GM21526 (cell line): Measurements from ENCODE around the gene ALDH1L1.

ENCODE experiments used
- ATAC-seq: cut with Tn5 transposase; IDR thresholded peaks from one replicate; pipeline ENCODE4 v1.9.1; 2021; ENCODE audit warnings: moderate library complexity; ENCODE audit not compliant: unreplicated experiment, low FRiP score

Gene ALDH1L1

DNA sequence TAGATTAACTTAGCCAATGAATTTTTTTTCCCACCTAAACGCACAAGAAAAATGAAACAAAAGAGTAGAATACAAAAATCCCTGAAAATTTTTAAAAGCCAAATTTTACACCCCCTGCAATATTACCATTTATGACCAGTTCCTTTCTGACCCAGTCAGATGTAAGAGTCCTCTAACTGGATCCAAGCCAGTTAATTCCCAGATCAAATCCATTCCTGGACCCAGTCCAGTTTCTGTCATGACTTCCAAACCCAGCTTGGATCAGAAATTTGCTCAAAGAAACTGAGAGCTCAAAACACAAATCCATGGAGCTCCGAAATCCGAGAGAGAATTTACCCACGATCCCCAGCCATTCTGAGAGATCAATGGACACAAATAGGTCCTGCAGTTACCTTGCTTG lies 17.0 kb upstream of the ALDH1L1 start:
- ATAC-seq = no peak

- no peak for ATAC-seq
These were observed 14.4 kb upstream of the ALDH1L1 start for GRCh38 chr3:126194713-126195305.

GRCh38 chr3:126191246-126191645 lies 10.9 kb upstream of the ALDH1L1 start:
- ATAC-seq = no peak

DNA sequence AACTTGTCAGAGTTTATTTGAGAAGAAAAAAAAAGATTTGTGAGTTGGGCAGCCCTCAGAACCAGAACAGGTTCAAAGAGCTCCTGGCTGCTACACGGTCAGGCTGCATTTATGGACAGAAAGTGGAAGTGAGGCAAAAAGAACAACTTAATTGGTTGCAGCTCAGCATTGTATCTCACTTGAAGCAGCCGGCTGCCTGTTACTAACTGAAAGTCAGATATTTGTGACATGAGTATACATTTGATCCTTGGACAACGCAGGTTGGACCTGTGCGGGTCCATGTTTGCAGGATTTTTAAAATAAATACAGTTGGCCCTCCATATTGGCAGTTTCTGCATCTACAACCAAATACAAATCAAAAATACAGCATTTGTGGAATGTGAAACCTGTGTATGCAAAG lies 7.5 kb upstream of the ALDH1L1 start:
- ATAC-seq = no peak

GRCh38 chr3:126186749-126187148 lies 6.4 kb upstream of the ALDH1L1 start:
- ATAC-seq = no peak

DNA sequence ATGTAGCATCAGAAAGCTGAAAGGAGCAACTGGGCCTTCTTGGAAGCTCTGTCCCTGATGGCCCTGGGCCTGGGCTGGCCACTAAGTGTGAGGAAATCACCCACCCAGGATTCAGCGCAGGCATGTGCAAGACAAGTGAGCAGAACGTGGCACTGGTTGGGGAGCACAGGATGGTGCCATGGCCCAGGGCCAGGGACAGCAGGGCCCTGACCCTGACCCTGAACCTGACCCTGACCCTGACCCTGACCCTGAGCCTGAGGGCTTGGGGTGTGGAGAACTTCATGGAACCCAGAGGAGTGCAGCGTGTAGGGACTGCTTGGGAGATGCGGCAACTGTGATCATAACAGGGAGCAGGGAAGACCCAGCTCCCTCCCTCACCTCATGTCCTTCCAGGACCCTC lies 5.9 kb upstream of the ALDH1L1 start:
- ATAC-seq = no peak

DNA sequence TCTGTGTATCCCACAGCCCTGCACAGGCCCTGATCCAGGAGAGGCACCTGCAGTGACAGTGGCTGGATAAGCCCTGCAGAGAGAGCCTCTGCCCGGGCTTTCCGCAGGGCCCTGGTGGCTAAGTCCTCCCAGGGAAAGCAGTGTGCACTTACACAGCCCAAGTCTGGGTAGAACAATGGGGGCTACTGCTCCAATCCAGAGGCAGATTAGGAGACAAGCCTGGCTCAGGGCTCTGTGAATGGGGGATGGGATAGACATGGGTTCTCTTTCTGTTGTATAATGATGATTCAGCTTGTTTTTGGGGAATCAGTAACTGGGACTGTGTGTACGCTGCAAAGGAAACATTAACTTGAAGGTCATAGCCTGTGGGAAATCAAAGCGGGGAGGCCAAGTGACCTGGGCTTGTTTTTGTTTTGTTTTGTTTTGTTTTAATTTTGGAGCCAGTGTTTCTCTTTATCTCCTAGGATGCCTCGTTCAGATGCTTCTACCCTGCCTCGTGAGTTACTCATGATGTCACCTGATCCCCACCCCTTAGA lies 4.1 kb upstream of the ALDH1L1 start:
- no peak for ATAC-seq

GRCh38 chr3:126181398-126181725 lies 976 bp upstream of the ALDH1L1 start:
- ATAC-seq = no peak

DNA sequence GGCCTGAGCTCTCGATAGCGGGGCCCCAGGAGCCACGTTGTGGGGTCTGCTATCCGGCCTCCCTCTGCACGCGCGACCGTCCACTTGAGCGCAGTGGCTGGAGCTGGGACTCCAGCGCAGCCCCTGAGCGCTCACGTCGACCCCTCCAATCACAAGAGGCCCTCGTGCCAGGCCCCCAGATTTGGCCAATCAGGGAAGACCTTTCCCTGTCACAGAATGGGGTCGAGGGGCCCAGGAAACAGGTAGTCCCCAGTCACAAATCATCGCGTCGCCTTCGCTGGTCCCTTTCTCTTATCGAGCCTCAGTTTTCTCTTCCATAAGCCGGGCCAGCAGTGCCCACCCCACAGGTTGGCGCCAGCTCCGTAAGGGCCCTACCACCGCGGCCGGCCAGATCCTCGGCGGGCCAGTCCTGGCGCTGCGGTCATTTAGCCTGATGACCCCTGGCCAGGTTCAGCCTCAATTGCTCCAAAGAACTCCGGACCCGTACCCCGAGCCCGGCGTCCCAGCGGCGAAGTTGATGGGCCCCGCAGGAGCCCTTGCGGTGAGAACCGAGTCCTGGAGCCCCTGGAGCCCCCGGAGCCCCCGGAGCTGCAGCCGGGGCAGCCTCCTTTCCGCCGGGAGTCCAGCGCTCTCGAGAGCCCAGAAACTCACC lies 435 bp downstream of the ALDH1L1 start:
- no peak for ATAC-seq

GRCh38 chr3:126170073-126170777 lies 10.2 kb downstream of the ALDH1L1 start:
- ATAC-seq = no peak

DNA sequence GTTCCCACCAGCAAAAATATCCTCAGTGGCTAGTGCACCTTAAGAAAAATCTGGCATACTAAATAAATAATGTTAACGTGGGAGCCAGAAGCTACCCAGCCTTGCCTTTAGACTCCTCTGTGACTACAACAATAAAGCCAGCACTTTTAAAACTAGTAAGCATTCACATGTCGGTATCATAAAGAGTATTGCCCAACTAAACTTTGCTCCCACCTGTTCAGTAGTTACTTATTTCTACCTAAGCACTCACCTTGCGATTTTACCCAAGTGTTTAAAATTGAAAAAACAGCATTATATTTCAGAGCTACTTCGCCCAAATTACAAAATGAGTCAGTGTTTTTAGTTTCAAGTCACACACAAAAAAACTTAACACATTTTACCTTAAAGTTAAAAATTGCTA lies 12.8 kb downstream of the ALDH1L1 start:
- ATAC-seq = no peak

- ATAC-seq = no peak
These were observed 14.4 kb downstream of the ALDH1L1 start for GRCh38 chr3:126166009-126166408.

DNA sequence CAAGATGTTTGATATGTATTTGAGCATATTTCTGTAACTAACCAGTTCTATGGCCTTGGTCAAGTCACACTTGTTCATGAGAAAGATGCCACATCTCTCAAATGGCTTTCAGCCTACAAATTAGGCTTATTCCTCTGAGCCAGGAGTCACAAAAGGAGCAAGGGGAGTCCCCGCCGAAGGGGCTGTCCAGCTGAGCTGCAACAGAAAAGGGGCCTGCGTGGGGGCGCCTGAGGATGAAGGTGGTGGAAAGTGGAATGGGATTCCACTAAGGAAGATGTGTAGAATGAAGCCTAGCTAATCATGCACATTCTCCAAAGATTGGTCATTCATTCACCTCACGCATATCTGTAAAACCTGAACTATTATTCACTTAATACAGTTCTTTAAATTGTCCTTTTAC lies 19.1 kb downstream of the ALDH1L1 start:
- no peak for ATAC-seq

- no peak for ATAC-seq
These were observed 19.9 kb downstream of the ALDH1L1 start for GRCh38 chr3:126160243-126161210.

DNA sequence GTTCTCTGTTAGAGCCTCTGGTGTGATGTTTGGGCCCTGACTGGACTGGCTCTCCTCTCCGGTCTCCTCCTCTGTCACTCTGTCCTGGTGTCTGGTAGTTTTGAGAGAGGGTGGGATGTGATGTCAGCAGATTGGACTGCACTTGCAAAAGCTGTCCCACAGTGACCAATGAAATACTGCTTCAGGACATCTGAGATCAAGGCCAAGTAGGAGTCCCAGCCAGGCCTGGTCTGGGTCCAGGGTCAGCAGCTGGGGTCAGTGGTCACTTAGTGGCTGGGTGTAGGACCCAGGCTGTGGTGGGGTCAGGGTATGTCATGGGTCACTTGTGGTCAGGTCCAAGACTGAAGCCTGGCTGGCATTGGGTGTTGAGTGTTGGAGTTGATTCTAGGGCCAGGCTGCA lies 20.9 kb downstream of the ALDH1L1 start:
- no peak for ATAC-seq

DNA sequence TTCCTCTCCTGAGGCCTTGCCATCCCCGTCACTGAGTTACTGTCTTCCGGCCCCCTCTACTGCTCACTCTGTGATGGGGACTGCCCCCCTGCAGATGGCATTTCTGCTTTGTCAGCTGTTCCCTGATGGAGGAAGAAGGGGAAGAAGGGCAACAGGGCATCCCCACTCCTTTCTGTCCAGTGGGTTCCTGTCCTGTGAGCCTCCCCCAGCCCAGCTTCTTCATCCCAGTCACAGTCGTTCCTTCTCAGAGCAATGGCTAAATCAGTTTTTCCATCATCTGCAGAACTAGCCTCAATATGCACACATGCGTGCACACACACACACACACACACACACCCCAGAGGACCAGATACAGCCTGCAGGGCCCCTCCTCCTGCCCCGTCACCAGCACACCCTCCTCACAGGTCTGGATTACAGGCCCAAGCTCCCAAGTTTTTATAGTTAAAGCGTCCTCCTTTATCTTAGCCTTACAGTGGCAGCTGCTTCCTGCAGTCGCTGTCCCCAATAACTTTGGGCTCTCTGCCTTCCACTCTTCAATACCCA lies 21.4 kb downstream of the ALDH1L1 start:
- no peak for ATAC-seq

GRCh38 chr3:126158016-126158911 lies 22.1 kb downstream of the ALDH1L1 start:
- no peak for ATAC-seq

DNA sequence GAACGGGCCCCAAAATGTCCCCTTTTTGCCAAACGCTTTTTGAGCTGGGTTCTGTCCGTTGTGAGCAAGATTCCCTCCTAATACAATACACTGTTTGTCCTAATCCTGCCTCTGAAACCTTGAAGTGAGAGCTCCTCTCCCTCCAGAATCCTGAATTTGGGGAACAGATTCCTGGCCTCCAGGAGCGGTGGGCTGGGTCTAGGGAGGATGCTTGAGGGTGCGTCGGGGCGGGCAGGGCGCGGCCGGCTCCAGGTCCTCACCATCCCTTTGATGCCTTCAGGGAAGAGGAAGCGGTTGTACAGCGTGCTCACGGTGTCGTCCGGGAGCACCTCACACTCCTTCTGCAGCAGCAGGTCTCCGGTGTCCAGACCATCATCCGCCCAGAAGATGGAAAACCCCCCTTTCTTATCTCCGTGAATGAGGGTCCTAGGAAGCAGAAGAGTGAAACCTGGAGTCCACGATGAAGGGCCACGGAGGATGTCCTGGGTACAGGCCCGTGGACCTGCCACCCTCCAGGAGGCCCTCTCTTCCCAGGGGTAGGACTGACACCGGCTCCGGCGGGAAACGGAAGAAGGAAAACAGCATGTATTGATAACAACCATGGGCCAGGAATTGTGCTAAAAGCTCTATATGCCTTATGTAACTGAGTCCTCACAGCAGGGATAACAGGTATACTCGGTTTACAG lies 23.2 kb downstream of the ALDH1L1 start:
- ATAC-seq = no peak

DNA sequence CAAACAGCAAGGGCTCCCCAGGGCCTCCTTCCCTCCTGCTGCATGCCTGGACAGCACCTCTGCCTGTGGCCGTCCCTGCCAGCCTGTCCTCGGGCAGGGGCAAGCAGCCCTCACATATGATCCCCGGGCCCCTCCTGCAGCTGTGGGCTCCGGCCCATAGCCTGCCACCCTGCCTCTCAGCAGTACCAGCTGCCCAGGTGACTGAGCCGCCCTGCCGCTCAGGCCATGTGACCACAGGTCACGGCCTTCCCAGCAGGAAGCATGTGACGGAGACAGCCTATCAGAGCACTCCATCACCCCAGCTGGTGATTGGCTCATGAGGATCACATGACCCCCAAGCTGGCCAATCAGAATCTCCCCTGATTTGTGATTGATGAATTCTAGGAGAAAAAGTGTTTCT lies 23.9 kb downstream of the ALDH1L1 start:
- ATAC-seq = no peak
